GM18858 (cell line): ENCODE measurements around the gene SOCS7.

Experiments used
- ATAC-seq: cut with Tn5 transposase; IDR thresholded peaks from one replicate; pipeline ENCODE4 v1.9.1; 2021; ENCODE audit not compliant: unreplicated experiment

Gene SOCS7

DNA sequence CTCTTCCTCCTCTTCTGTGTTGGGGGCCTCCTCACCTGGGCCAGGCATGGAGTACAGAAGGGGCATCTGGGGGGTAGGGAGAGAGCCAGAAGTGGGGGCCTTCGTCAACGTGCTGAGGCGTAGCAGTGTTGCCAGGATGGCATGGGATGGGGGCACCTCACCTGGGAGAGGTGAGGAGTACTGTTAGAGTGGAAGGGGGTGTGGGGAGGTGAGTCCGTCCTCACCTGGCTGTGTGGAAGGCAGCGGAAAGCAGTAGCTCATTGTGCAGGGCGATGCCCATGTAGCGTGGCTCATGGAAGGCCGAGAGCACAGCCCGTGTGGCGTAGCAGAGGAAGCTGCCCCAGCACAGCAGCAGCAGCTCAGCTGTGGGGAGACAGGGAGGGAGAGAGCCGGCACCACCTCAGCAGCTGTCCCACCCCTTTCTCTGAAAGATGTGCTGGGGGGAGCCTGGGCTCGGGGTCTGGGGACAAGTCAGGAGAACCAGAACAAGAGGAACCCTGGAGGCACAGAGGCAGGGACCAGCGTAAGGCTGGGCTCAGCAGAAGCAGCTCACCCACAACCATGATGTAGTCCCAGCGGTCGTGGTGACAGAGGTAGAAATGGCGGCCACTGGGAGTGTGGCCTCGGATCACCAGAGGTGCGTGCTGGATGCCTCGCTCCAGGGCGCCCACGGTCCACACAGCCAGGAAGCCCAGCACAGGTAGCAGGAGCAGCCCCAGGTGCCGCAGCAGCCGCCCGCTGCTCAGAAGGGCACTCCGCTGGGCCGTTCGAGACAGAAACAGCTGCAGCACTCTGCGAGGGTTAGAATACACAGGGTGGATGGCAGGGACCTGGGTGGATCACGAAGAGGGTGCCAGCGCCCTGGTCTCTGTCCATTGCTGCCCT, 16.9 kb upstream of the SOCS7 start:
- no peak for ATAC-seq

DNA sequence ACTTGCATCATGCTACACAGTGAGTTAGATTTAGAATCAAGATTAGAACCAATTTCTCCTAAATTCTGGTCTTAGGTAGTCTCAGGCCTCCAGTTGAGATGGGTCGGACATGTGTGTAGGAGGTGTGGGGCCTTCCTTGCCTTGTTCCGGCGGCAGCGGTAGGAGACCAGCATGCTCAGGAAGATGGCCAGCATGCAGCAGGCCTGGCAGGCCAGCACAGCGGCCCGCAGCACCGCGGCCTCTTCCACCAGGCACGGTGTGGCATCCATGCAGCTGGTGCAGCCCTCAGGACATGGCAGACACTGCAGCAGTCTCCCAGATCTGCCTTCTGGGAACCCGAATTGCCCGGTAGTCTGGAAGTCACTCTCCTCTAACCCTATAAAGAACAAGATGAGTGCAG, 14.8 kb upstream of the SOCS7 start:
- no peak for ATAC-seq

DNA sequence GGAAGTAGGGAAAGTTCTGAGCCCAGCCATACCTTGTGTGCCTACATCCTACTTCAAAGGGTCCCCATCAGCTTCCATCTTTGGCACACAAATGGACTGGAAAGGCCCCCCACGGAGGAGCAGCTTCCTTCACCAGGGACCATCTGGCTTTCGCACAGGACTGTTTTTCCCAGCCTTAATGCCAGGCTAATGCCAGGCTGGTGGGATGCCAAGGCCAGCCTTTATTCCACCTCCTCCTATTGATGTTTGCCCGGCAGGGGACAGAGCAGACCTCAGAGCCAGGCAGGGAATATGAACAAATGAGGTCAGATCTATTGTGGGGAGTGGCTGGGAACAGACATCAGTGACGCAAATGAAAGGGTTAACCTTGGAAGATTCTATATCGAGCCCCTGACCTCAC, 13.6 kb upstream of the SOCS7 start:
- ATAC-seq, result no peak

- no peak for ATAC-seq
Observed at GRCh38 chr17:38338535-38338934, 13.1 kb upstream of the SOCS7 start.

DNA sequence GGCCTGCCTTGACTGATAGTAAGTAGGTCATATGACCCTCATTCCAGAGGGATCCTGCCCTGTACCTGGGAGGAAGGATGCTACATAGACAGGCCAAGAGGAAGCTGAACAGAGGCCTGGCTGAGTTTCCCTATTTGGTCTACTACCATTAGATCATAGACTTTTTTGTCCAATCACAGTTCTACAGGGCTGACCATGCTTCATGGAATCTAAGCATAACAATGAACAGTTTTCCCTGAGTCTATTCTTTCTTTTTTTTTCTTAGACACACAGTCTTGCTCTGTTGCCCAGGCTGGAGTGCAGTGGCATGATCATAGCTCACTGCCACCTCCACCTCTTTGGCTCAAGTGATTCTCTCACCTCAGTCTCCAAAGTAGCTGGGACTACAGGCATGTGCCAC, 11.8 kb upstream of the SOCS7 start:
- ATAC-seq, result no peak

DNA sequence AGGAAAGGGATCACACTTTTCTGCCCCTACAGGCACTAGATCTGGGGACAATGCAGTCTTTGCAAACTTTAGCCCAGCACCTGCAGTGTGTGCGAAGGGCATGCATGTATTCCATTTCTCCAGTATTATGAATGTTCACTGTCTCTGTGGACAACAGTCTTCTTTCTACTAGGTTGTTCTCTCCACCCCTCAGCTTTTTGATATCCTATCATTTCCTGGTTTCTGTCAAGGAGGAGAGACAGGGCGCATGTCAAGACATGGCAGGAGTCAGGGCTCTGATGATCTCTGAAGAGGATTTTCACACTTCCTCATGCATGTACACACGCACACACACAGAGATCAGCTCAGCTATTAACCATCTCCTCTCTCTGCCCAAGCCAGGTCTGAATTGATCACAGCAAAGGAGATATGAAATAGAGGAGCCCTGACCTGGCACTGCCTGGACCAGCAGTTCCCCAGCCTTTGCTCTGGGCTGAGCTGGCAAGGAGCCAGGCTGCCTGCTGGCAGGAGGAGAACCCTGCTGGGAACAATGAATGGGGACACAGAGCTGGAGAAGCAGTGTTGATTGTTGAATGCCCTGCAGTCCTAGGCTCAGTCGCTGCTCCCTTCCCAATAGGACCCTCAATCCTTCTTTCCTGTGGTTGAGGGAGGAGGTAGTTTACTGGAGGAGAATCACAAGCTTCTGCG, 10.5 kb upstream of the SOCS7 start:
- no peak for ATAC-seq

GRCh38 chr17:38342886-38343607, 8.6 kb upstream of the SOCS7 start:
- no peak for ATAC-seq

DNA sequence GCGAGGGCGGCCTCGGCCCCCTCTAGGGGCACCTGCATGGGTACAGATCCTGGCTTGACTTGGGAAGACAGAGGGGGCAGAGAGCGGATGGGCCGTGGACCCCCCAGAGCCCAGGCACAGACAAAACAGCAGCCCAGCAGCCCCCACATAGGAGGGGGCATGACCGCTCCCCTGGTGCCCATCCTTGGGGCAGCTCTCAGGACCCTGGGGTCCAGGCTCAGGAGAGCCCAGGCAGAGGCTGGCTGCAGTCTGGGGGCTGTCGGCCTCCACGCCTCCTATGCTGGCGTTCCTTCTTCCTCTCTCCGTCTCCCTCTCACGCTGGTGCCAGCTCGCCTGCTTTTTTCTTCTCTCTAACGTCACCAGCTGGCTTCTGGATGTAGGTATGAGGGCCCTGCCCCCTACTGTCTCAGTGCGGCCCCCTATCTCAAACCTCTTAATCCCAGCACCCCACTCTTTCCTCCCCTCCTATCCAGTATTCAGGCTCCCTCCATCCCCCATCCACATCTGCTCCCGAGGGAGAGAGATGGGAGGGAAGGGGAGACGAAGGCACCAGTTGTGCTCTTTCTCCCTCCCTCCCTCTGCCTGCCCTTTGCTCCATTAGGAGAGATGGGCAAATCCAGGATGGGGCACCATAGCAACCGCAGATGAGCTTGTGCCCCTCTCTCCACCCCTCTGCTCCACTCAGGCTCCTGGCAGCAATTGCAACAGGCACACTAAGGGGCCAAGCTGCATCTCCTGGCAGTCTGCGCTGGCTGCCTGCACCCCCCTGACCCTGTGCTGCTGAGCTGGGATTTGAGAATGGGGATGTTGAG, 7.8 kb upstream of the SOCS7 start, which contains the start of gene GPR179:
Gene GPR179, minus strand, starts transcription at position 349 of the 812 bp plus-strand sequence. Its CDS starts 167 bp downstream, at position 182.
- ATAC-seq, result no peak

DNA sequence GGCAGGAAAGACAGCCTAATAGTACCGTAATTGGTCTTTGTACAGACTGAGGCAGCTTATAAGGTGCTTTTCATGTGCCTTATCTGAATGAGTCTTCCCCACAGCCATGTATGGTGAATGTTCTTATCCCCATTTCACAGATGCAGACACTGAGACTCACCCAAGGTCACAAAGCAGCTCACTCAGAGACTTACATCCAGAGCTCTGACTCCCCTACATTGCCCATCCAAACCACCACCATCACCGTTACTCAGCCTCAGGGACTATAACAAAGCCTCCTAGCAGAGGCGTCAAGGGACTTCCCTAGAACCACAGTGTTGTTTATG, 7.3 kb upstream of the SOCS7 start:
- no peak for ATAC-seq

DNA sequence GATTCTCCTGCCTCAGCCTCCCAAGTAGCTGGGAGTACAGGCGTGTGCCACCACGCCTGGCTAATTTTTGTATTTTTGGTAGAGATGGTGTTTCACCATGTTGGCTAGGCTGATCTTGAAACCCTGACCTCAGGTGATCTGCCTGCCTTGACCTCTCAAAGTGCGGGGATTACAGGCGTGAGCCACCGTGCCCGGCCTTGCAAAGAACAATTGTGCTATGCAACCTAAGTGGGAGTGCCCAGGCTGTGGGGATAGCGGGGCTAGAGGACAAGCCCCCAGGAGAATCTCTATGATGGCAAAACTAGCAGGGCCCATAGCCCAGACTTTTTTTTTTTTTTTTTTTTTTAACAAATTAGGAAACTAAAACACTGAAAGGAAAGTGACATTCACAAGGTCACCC, 5.9 kb upstream of the SOCS7 start:
- ATAC-seq, result no peak

GRCh38 chr17:38349097-38349730, 2.4 kb upstream of the SOCS7 start:
- no peak for ATAC-seq

DNA sequence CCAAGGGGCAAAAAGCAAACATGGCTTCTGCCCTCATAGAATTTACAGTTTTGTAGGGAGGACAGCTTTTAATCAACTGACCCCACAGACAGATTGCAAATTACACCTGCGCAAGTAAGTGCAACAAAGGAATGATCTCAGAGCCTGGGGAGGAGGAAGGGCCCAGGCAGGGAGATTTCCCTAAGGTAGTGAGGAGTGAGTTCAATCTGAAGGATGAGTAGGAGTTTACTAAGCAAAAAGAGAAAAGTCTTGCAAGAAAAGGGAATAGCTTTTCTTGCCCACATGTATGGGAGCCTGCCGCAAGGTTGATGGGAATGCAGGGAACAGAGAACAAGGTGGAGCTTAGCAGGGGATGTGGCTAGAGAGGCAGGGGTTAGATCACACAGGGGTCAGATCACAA, 1.6 kb upstream of the SOCS7 start:
- no peak for ATAC-seq

DNA sequence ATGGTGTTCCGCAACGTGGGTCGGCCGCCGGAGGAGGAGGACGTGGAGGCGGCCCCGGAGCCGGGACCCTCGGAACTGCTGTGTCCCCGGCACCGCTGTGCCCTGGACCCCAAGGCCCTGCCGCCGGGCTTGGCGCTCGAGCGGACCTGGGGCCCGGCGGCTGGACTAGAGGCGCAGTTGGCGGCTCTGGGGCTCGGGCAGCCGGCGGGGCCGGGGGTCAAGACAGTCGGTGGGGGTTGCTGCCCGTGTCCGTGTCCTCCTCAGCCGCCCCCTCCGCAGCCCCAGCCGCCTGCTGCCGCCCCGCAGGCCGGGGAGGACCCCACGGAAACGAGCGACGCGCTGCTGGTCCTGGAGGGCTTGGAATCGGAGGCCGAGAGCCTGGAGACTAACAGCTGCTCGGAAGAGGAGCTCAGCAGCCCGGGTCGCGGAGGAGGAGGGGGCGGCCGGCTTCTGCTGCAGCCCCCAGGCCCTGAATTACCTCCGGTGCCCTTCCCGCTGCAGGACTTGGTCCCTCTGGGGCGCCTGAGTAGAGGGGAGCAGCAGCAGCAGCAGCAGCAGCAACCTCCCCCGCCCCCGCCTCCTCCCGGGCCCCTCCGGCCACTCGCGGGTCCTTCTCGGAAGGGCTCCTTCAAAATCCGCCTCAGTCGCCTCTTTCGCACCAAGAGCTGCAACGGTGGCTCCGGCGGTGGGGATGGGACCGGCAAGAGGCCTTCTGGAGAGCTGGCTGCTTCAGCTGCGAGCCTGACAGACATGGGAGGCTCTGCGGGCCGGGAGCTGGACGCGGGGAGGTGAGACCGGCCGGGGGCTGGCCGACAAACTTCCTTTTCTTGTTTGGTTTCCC, 821 bp downstream of the SOCS7 start:
- peak; percentile 21 for ATAC-seq

GRCh38 chr17:38353086-38353604, 1.5 kb downstream of the SOCS7 start:
- ATAC-seq, result no peak

DNA sequence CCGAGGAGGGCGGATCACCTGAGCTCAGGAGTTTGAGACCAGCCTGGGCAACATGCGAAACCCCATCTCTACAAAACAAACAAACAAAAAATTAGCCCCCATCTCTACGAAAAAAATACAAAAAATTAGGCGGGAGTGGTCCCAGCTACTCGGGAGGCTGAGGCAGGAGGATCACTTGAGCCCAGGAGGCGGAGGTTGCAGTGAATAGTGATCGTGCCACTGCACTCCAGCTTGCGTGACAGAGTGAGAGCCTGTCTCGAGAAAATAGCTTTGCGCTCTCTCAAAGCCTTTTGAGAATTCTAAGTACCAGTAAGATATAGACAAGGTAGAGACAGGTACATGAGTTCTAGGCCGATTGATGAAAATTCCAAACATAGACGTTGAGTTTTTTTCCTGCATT, 2.0 kb downstream of the SOCS7 start:
- ATAC-seq, result no peak

DNA sequence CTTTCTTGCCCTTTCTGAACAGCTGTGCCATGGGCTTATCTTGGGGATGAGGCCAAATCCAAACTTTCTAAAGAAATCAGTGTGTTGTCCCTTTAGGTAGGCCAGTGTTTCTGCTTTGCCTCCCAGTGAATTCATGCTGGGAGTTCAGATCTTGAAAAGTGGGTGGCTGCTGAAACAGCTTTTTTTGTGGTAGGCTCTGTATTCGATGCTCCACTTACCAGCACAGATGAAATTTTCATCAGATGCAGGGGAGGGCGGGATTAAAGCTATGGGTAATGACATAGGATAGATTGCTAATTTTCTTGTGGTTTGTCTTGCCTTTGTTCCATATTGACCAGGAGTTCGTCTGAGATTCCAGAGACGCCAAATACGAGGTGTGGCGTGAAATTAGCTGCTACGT, 2.8 kb downstream of the SOCS7 start:
- ATAC-seq, result no peak

- no peak for ATAC-seq
Observed at GRCh38 chr17:38355251-38355650, 3.6 kb downstream of the SOCS7 start.

- ATAC-seq, result no peak
Observed at GRCh38 chr17:38357486-38358123, 6.0 kb downstream of the SOCS7 start.
